GM18519 (cell line): Measurements from ENCODE around the gene KTN1.

ENCODE experiments used
- ATAC-seq: cut with Tn5 transposase; IDR thresholded peaks from one replicate; pipeline ENCODE4 v1.9.1; 2021; ENCODE audit warnings: mild to moderate bottlenecking, moderate library complexity; ENCODE audit not compliant: unreplicated experiment, low FRiP score

The KTN1 gene

DNA sequence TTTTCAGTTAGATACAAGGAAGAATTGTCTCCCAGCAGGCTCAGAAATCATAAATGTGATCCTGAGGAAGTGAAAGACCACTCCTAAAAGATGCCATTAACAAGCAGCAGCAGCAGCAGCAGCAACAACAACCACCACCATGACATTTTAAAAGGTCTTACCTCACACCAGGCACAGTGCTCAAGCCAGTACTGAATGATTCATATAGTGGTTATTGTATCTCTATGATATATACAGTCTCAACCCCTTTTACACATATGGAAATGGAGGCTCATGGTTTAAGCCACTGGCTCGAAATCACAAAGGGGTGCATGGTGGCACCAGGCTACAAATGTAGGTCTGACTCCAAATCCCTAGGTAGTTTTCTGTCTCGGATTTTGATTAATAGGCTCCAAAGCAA is 126.9 kb downstream of the KTN1 start:
- no peak for ATAC-seq

DNA sequence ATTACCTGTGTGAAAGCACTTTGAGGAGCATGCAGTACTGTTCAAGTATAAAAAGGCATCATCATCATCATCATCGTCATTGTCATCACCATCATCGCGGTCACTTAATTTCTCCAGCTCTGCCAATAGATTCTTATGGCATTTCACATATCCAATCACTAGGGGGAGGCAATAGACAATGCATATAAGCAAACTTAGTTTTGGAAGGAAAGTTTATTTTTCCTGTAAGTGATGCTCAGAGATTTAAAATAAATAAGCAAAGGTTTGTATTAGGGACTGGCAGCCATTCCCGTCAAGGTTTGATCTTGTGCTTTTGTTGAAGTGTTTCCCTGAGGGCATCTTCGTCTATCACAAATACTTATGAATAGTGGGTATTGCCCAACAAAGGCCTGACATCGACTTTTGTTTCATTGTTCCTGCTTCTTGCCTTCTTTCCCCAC is 127.4 kb downstream of the KTN1 start:
- no peak for ATAC-seq

DNA sequence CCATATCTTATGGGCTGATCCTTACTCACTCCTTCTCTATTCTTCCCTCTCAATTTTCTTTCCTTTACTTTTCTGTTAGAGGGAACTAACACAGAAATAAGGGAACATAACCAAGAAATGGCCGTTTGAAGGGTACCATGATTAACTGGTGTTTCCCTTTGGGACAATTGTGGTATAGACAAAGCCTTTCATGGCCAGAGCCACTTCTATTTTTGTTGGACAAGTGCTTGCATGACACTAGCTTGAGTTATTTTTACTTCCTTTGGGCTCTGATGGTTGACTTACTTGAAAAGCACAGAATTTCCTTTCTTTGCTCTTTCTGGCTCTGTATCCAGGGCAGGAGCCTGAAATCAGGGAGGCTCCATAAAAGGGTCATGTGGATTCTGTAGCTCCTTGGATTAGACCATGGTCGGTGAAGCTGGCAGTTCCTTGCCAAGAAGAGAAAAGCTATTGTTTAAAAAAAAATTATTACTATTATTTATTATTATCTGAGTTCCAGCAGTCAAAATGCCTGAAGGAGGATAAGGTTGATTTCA is 130.6 kb downstream of the KTN1 start:
- no peak for ATAC-seq

- no peak for ATAC-seq
These were observed 131.3 kb downstream of the KTN1 start for GRCh38 chr14:55711175-55711811.

- ATAC-seq: no peak
These were observed 132.5 kb downstream of the KTN1 start for GRCh38 chr14:55712491-55712890.

GRCh38 chr14:55713486-55713885 is 133.5 kb downstream of the KTN1 start:
- ATAC-seq: no peak

DNA sequence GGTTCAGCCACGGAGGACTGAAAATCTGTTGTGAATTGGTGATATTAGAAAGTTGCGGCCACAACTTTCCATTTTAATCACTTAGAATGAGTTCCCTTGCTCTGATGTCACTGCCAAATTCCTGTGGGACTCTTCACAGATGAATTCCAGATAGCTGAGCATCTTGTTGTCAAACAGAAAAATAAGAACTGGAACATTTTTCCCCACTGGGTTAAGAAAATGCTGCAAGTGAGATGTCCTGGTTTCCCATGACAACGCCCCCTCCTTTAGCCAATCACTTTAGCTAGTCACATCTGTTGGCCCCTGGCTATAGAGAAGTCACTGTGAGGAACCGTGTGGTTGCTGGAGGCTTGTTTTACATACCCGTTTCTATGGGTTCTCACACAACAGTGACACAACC is 135.9 kb downstream of the KTN1 start:
- no peak for ATAC-seq

GRCh38 chr14:55717621-55718020 is 137.6 kb downstream of the KTN1 start:
- no peak for ATAC-seq

- no peak for ATAC-seq
These were observed 138.5 kb downstream of the KTN1 start for GRCh38 chr14:55718551-55718950.

- no peak for ATAC-seq
These were observed 140.8 kb downstream of the KTN1 start for GRCh38 chr14:55720796-55721195.

- ATAC-seq: no peak
These were observed 141.3 kb downstream of the KTN1 start for GRCh38 chr14:55721353-55721752.

- ATAC-seq: no peak
These were observed 142.0 kb downstream of the KTN1 start for GRCh38 chr14:55722054-55722453.

DNA sequence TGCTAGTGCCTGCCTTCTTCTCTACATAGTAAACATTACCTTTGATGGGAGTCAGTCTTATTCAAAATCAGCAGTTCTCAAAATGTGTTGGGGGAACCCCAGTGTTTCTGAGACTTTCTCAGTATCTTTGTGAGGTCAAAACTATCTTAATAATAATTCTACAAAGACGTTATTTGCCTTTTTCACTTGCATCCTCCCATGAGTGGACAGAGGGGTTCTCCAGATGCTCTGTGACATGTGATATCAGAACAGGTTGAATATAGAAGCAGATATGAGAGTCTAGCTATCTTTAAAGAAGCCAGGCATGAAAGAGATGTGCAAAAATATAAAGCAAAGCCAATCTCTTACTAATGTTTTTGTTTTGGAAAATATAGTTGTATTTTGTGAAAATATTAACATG is 144.7 kb downstream of the KTN1 start:
- ATAC-seq: no peak

DNA sequence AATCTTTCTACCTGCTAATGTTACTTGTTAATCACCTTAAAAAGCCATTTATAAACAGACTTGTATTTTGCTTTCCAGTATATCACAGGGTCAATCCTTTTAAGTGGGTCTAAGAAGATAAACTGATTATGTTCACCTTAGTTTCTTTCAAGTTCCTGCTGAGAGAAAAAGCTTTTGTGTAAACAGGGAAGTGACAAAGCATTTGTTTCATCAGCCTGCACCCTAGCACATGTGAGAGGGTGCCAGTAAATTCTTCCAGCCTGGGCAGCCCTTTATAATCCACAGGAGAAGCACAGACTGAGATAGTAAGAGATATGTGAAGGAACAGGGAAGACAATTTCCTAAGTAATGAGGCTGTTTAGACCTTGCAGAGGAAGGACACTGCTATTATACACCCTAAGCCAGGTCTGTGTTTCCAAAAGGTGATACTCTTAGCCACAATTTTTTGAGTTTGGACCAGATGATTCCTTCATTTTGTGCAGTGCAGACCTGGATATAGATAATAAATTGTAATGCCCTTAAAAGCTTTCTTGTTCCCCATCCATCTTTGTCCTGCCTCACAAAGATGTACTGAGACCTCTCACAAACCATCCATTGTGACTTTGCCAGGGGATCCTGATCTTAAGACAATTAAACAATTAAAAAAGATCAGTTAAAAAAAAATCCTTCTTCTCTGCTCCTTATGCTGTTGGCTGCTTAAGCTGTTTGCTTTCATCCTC is 150.7 kb downstream of the KTN1 start:
- no peak for ATAC-seq

- no peak for ATAC-seq
These were observed 151.4 kb downstream of the KTN1 start for GRCh38 chr14:55731311-55731872.

DNA sequence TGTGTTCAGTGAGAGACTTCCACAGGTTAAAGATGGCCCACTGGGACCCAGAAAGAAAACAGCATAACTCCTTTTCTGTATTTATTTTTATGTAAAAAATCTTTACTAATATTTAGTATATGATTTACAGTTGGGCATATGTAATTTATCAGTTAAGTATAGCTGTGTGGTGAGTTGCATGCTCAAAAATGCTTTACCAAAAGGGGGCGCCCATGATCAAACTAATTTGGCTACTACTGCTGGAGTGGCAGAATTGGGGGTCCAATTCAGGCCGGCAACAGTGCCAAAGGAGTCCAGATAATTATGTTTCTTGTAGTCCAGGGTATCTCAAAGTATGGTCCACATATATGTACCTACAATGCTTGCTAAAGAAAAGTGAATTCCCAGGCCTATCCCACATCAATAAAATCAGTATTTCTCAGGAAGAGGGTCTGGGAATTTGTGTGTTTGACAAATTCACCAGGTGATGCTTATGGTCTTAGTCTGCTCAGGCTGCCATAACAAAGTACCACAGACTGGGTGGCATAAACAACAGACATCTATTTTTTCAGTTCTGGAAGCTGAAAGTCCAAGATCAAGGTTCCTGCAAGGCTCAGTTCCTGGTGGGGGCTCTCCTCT is 152.0 kb downstream of the KTN1 start:
- no peak for ATAC-seq

GRCh38 chr14:55733599-55733998 is 153.6 kb downstream of the KTN1 start:
- ATAC-seq: no peak
